GM23338 (cell line): ENCODE results near the gene SEMA4D. TPM values are rescaled to one million over a fixed set of nuclear protein-coding genes. Genes with fewer than 3 reads are reported as not detected.

Experiments
- ATAC-seq: fragments of 200-7000 bp; cut with Tn5 transposase; 3 replicates; pipeline ENCODE4 v1.9.1; 2020
- DNase-seq: peaks from one replicate; pipeline ENCODE4 v3.0.0-alpha.2; 2015; ENCODE audit warnings: low spot score
- H2AFZ ChIP-seq: fragments of 200-600 bp; sonication (generic); 2 replicates; pipeline ENCODE4 v1.8.0; 2016; ENCODE audit warnings: antibody characterized with exemption, mild to moderate bottlenecking, moderate library complexity
- H3F3A ChIP-seq: fragments of 200-600 bp; sonication (generic); replicated peaks from 2 replicates; pipeline ENCODE4 v1.8.0; 2017; ENCODE audit warnings: antibody characterized with exemption, mixed run types, low read depth
- H3K27ac ChIP-seq: fragments of 200-600 bp; sonication (generic); 2 replicates; pipeline ENCODE4 v1.6.1; 2016; ENCODE audit warnings: low read depth
- H3K27me3 ChIP-seq: fragments of 200-600 bp; sonication (generic); 2 replicates; pipeline ENCODE4 v1.8.0; 2016; ENCODE audit warnings: mild to moderate bottlenecking, mixed run types, moderate library complexity; ENCODE audit not compliant: insufficient read depth
- H3K36me3 ChIP-seq: fragments of 200-600 bp; sonication (generic); 2 replicates; pipeline ENCODE4 v1.8.0; 2016; ENCODE audit warnings: mild to moderate bottlenecking; ENCODE audit not compliant: insufficient read depth
- H3K4me1 ChIP-seq: fragments of 200-600 bp; sonication (generic); 2 replicates; pipeline ENCODE4 v1.8.0; 2016; ENCODE audit warnings: mild to moderate bottlenecking, moderate library complexity; ENCODE audit not compliant: insufficient read depth
- H3K4me2 ChIP-seq: fragments of 200-600 bp; sonication (generic); 2 replicates; pipeline ENCODE4 v1.7.1; 2017; ENCODE audit warnings: mixed run types
- H3K4me3 ChIP-seq: fragments of 200-600 bp; sonication (generic); 2 replicates; pipeline ENCODE4 v1.6.1; 2016; ENCODE audit warnings: mixed run types
- H3K79me2 ChIP-seq: fragments of 200-600 bp; sonication (generic); replicated peaks from 2 replicates; pipeline ENCODE4 v1.8.0; 2017; ENCODE audit warnings: mild to moderate bottlenecking; ENCODE audit not compliant: insufficient read depth
- H3K9me2 ChIP-seq: fragments of 200-600 bp; sonication (generic); 2 replicates; pipeline ENCODE4 v1.8.0; 2017; ENCODE audit not compliant: insufficient read depth
- H4K20me1 ChIP-seq: fragments of 200-600 bp; sonication (generic); replicated peaks from 2 replicates; pipeline ENCODE4 v1.8.0; 2017; ENCODE audit warnings: mild to moderate bottlenecking; ENCODE audit not compliant: insufficient read depth
- H3K27ac Mint-ChIP-seq: 2 replicates; pipeline ENCODE4 v1.8.0; 2020; ENCODE audit warnings: inconsistent platforms, mild to moderate bottlenecking, moderate library complexity, mixed read lengths
- H3K27me3 Mint-ChIP-seq: 3 replicates; pipeline ENCODE4 v1.8.0; 2022; ENCODE audit warnings: low read depth, mild to moderate bottlenecking, moderate library complexity, mixed read lengths, inconsistent platforms; ENCODE audit not compliant: insufficient read depth, poor library complexity
- H3K36me3 Mint-ChIP-seq: 3 replicates; pipeline ENCODE4 v1.8.0; 2021; ENCODE audit warnings: low read depth, mild to moderate bottlenecking, inconsistent platforms, moderate library complexity, mixed read lengths
- H3K4me1 Mint-ChIP-seq: 3 replicates; pipeline ENCODE4 v1.8.0; 2020; ENCODE audit warnings: mild to moderate bottlenecking, inconsistent platforms, mixed read lengths
- H3K4me3 Mint-ChIP-seq: 3 replicates; pipeline ENCODE4 v1.8.0; 2021; ENCODE audit warnings: moderate library complexity, mild to moderate bottlenecking, inconsistent platforms, mixed read lengths
- H3K9me3 Mint-ChIP-seq: 3 replicates; pipeline ENCODE4 v1.8.0; 2020; ENCODE audit warnings: moderate library complexity, mild to moderate bottlenecking, inconsistent platforms, mixed read lengths
- CREB1 ChIP-seq: fragments of 250-450 bp; sonication (Bioruptor Pico); IDR thresholded peaks from 2 replicates; pipeline ENCODE4 v1.5.0; 2020; ENCODE audit warnings: low read depth, mild to moderate bottlenecking, moderate library complexity
- NANOG ChIP-seq: IDR thresholded peaks from 2 replicates; pipeline ENCODE4 v1.6.1; 2016; ENCODE audit warnings: antibody characterized with exemption, borderline replicate concordance
- POLR2AphosphoS5 ChIP-seq: IDR thresholded peaks from 2 replicates; pipeline ENCODE4 v1.6.1; 2016; ENCODE audit warnings: antibody characterized with exemption, low read depth
- STAT1 ChIP-seq: IDR thresholded peaks from one replicate; pipeline ENCODE4 v1.6.1; 2016; ENCODE audit warnings: antibody characterized with exemption; ENCODE audit not compliant: unreplicated experiment
- ZNF114 ChIP-seq: fragments of 250-450 bp; sonication (Bioruptor Pico); IDR thresholded peaks from 2 replicates; pipeline ENCODE4 v1.5.0; 2020; ENCODE audit warnings: mild to moderate bottlenecking, moderate library complexity
- polyA plus RNA-seq: library from polyadenylated mRNA; unstranded; fragments of >200 nt; fragmentation: Nextera tagmentation; extraction: Ambion mirVana; gene quantifications from 2 replicates; pipeline ENCODE4 v1.2.1, GENCODE V29; 2016
- total RNA-seq: library from RNA; depleted of rRNA; stranded (reverse); fragments of >200 nt; shearing (Covaris generic); gene quantifications from 2 replicates; pipeline ENCODE4 v1.2.3, GENCODE V29; 2014
- TF ChIP-seq, protein P1 (sequence below): fragments of 250-450 bp; sonication (Bioruptor Pico); IDR thresholded peaks from 2 replicates; pipeline ENCODE4 v1.5.0; 2020; ENCODE audit warnings: mild to moderate bottlenecking, moderate library complexity
- TF ChIP-seq, protein P2 (sequence below), 2 experiments: fragments of 200-600 bp in 1 of 2; sonication (generic) in 1 of 2; conservative IDR thresholded peaks; 2 replicates each; pipeline versions ENCODE4 v1.5.1 to v1.6.1; 2016 to 2017; ENCODE audit warnings: antibody characterized with exemption in 2 of 2, low read depth in 2 of 2, mild to moderate bottlenecking in 2 of 2, moderate library complexity in 1 of 2

The SEMA4D gene
- total and polyA plus RNA-seq, 2 experiments from 2014 or later, result 19.3 to 63.0 TPM

DNA sequence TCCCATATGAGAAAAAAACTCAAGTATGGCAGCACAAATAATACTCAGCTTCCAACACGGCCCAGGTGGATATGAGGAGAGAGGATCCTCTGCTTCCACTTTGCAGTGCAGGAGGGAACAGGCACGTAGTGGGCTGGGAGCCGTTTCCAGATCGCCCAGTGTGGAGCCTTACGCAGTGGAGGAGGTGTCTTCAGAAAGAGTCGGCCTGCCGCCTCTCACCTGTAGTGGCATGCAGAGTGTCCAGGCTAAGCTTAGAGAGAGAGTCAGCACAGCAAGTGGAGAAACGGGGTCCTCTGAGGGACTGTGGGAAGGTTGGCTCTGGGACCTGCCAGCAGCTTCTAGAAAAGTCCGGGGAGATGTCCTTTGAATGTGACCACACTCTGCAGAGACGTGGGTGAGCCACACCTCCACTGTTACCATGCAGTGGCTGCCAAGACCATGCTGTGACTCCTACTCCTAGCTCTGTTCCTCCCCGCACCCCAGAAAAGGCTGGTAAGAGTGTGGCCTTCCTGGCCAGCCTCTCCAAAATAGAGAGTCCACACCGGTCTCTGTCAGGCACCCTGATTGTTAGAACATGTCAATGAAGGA, 3.5 kb upstream of the SEMA4D start (continued):
- TF ChIP-seq, protein P1, sequence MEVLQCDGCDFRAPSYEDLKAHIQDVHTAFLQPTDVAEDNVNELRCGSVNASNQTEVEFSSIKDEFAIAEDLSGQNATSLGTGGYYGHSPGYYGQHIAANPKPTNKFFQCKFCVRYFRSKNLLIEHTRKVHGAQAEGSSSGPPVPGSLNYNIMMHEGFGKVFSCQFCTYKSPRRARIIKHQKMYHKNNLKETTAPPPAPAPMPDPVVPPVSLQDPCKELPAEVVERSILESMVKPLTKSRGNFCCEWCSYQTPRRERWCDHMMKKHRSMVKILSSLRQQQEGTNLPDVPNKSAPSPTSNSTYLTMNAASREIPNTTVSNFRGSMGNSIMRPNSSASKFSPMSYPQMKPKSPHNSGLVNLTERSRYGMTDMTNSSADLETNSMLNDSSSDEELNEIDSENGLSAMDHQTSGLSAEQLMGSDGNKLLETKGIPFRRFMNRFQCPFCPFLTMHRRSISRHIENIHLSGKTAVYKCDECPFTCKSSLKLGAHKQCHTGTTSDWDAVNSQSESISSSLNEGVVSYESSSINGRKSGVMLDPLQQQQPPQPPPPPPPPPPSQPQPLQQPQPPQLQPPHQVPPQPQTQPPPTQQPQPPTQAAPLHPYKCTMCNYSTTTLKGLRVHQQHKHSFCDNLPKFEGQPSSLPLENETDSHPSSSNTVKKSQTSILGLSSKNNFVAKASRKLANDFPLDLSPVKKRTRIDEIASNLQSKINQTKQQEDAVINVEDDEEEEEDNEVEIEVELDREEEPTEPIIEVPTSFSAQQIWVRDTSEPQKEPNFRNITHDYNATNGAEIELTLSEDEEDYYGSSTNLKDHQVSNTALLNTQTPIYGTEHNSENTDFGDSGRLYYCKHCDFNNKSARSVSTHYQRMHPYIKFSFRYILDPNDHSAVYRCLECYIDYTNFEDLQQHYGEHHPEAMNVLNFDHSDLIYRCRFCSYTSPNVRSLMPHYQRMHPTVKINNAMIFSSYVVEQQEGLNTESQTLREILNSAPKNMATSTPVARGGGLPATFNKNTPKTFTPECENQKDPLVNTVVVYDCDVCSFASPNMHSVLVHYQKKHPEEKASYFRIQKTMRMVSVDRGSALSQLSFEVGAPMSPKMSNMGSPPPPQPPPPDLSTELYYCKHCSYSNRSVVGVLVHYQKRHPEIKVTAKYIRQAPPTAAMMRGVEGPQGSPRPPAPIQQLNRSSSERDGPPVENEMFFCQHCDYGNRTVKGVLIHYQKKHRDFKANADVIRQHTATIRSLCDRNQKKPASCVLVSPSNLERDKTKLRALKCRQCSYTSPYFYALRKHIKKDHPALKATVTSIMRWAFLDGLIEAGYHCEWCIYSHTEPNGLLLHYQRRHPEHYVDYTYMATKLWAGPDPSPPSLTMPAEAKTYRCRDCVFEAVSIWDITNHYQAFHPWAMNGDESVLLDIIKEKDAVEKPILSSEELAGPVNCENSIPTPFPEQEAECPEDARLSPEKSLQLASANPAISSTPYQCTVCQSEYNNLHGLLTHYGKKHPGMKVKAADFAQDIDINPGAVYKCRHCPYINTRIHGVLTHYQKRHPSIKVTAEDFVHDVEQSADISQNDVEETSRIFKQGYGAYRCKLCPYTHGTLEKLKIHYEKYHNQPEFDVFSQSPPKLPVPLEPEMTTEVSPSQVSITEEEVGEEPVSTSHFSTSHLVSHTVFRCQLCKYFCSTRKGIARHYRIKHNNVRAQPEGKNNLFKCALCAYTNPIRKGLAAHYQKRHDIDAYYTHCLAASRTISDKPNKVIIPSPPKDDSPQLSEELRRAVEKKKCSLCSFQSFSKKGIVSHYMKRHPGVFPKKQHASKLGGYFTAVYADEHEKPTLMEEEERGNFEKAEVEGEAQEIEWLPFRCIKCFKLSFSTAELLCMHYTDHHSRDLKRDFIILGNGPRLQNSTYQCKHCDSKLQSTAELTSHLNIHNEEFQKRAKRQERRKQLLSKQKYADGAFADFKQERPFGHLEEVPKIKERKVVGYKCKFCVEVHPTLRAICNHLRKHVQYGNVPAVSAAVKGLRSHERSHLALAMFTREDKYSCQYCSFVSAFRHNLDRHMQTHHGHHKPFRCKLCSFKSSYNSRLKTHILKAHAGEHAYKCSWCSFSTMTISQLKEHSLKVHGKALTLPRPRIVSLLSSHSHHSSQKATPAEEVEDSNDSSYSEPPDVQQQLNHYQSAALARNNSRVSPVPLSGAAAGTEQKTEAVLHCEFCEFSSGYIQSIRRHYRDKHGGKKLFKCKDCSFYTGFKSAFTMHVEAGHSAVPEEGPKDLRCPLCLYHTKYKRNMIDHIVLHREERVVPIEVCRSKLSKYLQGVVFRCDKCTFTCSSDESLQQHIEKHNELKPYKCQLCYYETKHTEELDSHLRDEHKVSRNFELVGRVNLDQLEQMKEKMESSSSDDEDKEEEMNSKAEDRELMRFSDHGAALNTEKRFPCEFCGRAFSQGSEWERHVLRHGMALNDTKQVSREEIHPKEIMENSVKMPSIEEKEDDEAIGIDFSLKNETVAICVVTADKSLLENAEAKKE (CRISPR knock-in tag), result no peak
- no peak for TF ChIP-seq POLR2AphosphoS5
- TF ChIP-seq, protein P2, sequence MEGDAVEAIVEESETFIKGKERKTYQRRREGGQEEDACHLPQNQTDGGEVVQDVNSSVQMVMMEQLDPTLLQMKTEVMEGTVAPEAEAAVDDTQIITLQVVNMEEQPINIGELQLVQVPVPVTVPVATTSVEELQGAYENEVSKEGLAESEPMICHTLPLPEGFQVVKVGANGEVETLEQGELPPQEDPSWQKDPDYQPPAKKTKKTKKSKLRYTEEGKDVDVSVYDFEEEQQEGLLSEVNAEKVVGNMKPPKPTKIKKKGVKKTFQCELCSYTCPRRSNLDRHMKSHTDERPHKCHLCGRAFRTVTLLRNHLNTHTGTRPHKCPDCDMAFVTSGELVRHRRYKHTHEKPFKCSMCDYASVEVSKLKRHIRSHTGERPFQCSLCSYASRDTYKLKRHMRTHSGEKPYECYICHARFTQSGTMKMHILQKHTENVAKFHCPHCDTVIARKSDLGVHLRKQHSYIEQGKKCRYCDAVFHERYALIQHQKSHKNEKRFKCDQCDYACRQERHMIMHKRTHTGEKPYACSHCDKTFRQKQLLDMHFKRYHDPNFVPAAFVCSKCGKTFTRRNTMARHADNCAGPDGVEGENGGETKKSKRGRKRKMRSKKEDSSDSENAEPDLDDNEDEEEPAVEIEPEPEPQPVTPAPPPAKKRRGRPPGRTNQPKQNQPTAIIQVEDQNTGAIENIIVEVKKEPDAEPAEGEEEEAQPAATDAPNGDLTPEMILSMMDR (conservative IDR thresholded peaks at IDR 0.05; ENCODE audit: low read depth in 2 of 2), result no peak
- TF ChIP-seq ZNF114, result no peak
- TF ChIP-seq STAT1, result no peak

DNA sequence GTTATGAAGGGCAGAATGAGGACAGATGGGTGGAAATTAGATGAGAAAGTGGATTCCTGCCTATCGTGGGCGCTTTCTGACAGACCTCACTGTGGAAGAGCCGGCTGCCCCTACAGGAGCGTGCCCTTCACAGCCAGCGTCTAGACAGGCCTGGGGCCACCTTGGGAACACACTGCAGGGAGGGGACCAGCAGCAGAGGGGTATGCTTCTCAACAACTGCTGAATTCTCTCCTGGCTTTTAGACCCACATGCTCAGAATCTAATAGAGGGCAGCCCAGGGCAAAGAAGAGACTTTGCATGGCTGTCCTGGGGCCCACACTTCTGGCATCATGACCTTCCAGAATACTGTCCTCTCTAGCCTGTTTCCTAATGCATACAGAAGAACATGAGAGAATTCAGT, 2.1 kb upstream of the SEMA4D start:
- ATAC-seq (no peak), DNase-seq (no peak)
- no peaks in the 10 kb centered on the region for H3K36me3 Mint-ChIP-seq
- Histone ChIP-seq H3K79me2 (peaks cover 23% of the 10 kb centered on the region), H3F3A (no peaks in the 10 kb centered on the region), H3K36me3 (no peaks in the 10 kb centered on the region), H3K27me3 (no peaks in the 10 kb centered on the region), H3K4me2 (no peak overlapping the region), H4K20me1 (peaks cover 15% of the 10 kb centered on the region), H3K9me2 (no peaks in the 10 kb centered on the region), H3K4me3 (no peak overlapping the region), H3K4me1 (peaks cover 31% of the 10 kb centered on the region), H3K27ac (no peak overlapping the region), H2AFZ (no peak overlapping the region)
- H3K27ac Mint-ChIP-seq, result no peak overlapping the region
- peaks cover 14% of the 10 kb centered on the region for H3K27me3 Mint-ChIP-seq
- H3K4me1 Mint-ChIP-seq, result peaks cover 40% of the 10 kb centered on the region
- no peaks in the 10 kb centered on the region for H3K9me3 Mint-ChIP-seq
- no peak overlapping the region for H3K4me3 Mint-ChIP-seq
- no peak for TF ChIP-seq NANOG
- TF ChIP-seq, protein P1 (CRISPR knock-in tag), result no peak
- TF ChIP-seq CREB1 (CRISPR knock-in tag), result no peak
